ENCODE measurements around the gene IMMP2L. TPM values are rescaled to one million over a fixed set of nuclear protein-coding genes. Genes with fewer than 3 reads are reported as not detected.
A peak's percentile ranks its signal among the peaks of the same experiment; 100 is the strongest.
"Not testable (repeated sequence)": the region's sequence is repeated elsewhere in the genome, so short reads cannot be mapped to it uniquely, and the experiment has no call there.

IMMP2L gene
- total RNA-seq, 1 experiment from 2014 or later, result 4.9 TPM

GRCh38 chr7:111268941-111269340 lies 293.4 kb downstream of the IMMP2L start:
- DNase-seq (ENCODE audit: low read depth), result no peak

GRCh38 chr7:111266613-111267012 lies 295.7 kb downstream of the IMMP2L start:
- DNase-seq (ENCODE audit: low read depth), result no peak

GRCh38 chr7:111265394-111265793 lies 296.9 kb downstream of the IMMP2L start:
- DNase-seq (ENCODE audit: low read depth), result no peak

- no peak for DNase-seq (ENCODE audit: low read depth)
These were observed 297.3 kb downstream of the IMMP2L start for GRCh38 chr7:111264981-111265380.

GRCh38 chr7:111264111-111264868 lies 298.0 kb downstream of the IMMP2L start:
- no peak for DNase-seq (ENCODE audit: low read depth)

GRCh38 chr7:111262293-111263116 lies 299.8 kb downstream of the IMMP2L start:
- no peak for DNase-seq (ENCODE audit: low read depth)

- no peak for DNase-seq (ENCODE audit: low read depth)
These were observed 300.8 kb downstream of the IMMP2L start for GRCh38 chr7:111261496-111261895.

GRCh38 chr7:111259991-111260390 lies 302.3 kb downstream of the IMMP2L start:
- no peak for DNase-seq (ENCODE audit: low read depth)

GRCh38 chr7:111256391-111256790 lies 305.9 kb downstream of the IMMP2L start:
- DNase-seq (ENCODE audit: low read depth), result no peak

- DNase-seq (ENCODE audit: low read depth), result peak; percentile 15
These were observed 306.7 kb downstream of the IMMP2L start for GRCh38 chr7:111255576-111255975.

GRCh38 chr7:111251365-111251764 lies 310.9 kb downstream of the IMMP2L start:
- not testable (repeated sequence) for DNase-seq (ENCODE audit: low read depth)

- DNase-seq (ENCODE audit: low read depth), result not testable (repeated sequence)
These were observed 312.5 kb downstream of the IMMP2L start for GRCh38 chr7:111249807-111250206.

- no peak for DNase-seq (ENCODE audit: low read depth)
These were observed 320.0 kb downstream of the IMMP2L start for GRCh38 chr7:111242141-111242755.

- no peak for DNase-seq (ENCODE audit: low read depth)
These were observed 321.9 kb downstream of the IMMP2L start for GRCh38 chr7:111240371-111240770.

GRCh38 chr7:111239437-111239836 lies 322.9 kb downstream of the IMMP2L start:
- DNase-seq (ENCODE audit: low read depth), result no peak

- peak; percentile 8 for DNase-seq (ENCODE audit: low read depth)
These were observed 323.4 kb downstream of the IMMP2L start for GRCh38 chr7:111238886-111239285.

- no peak for DNase-seq (ENCODE audit: low read depth)
These were observed 326.6 kb downstream of the IMMP2L start for GRCh38 chr7:111235709-111236108.

GRCh38 chr7:111232249-111233084 lies 329.8 kb downstream of the IMMP2L start:
- DNase-seq (ENCODE audit: low read depth), result peak; percentile 67

- DNase-seq (ENCODE audit: low read depth), result no peak
These were observed 332.4 kb downstream of the IMMP2L start for GRCh38 chr7:111229916-111230315.

- DNase-seq (ENCODE audit: low read depth), result no peak
These were observed 333.0 kb downstream of the IMMP2L start for GRCh38 chr7:111229181-111229740.

GRCh38 chr7:111228437-111228836 lies 333.9 kb downstream of the IMMP2L start:
- DNase-seq (ENCODE audit: low read depth), result no peak

All from HT1080 (cell line).